Measurements from ENCODE around the gene ASS1. TPM values are rescaled to one million over a fixed set of nuclear protein-coding genes. Genes with fewer than 3 reads are reported as not detected.

ASS1 gene
- total RNA-seq, 1 donor from 2014 or later = 3.1 TPM

DNA sequence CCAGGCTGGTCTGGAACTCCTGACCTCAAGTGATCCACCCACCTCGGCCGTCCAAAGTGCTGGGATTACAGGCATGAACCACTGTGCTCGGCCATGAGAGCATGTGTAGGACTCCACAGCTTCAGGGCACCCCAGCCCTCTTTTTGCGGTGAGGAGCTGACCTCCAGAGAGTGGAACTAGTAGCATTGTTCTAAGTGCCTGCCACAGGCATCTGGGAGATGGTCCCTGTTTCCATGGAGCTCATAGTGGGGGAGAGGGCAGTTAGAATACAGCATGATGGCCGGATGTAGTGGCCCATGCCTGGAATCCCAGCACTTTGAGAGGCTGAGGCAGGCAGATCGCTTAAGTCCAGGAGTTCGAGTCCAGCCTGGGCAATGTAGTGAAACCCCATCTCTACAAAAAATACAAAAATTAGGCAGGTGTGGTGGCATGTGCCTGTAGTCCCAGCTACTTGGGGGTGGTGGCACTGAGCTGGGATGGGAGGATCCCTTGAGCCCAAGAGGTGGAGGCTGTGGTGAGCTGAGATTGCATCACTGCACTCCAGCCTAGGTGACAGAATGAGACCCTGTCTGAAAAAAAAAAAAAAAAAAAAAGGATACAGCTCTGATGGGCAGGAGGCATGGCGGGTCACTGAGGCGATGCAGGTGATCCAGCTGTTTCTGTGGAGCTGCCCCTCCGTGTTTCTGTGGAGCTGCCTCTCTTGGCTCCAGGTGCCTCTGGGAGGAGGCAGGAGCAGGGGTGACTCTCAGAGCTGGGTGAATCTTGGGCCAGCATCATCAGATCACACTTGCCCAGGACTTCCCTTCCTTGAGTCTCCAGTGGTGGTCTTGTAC is 4.2 kb downstream of the ASS1 start:
- TF ChIP-seq, protein P1, sequence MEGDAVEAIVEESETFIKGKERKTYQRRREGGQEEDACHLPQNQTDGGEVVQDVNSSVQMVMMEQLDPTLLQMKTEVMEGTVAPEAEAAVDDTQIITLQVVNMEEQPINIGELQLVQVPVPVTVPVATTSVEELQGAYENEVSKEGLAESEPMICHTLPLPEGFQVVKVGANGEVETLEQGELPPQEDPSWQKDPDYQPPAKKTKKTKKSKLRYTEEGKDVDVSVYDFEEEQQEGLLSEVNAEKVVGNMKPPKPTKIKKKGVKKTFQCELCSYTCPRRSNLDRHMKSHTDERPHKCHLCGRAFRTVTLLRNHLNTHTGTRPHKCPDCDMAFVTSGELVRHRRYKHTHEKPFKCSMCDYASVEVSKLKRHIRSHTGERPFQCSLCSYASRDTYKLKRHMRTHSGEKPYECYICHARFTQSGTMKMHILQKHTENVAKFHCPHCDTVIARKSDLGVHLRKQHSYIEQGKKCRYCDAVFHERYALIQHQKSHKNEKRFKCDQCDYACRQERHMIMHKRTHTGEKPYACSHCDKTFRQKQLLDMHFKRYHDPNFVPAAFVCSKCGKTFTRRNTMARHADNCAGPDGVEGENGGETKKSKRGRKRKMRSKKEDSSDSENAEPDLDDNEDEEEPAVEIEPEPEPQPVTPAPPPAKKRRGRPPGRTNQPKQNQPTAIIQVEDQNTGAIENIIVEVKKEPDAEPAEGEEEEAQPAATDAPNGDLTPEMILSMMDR (IDR thresholded peaks at IDR 0.05; ENCODE audit: unreplicated experiment) = no peak
- Mint-ChIP-seq H3K9me3 (ENCODE audit: unreplicated experiment) (no peaks in the 10 kb centered on the region), H3K27ac (ENCODE audit: unreplicated experiment) (no peak overlapping the region), H3K4me1 (ENCODE audit: unreplicated experiment) (peaks cover 6% of the 10 kb centered on the region), H3K36me3 (ENCODE audit: low read depth, unreplicated experiment) (no peaks in the 10 kb centered on the region), H3K4me3 (ENCODE audit: unreplicated experiment) (no peak overlapping the region), H3K27me3 (ENCODE audit: unreplicated experiment) (no peaks in the 10 kb centered on the region)
- no peak for DNase-seq (ENCODE audit: low spot score)

DNA sequence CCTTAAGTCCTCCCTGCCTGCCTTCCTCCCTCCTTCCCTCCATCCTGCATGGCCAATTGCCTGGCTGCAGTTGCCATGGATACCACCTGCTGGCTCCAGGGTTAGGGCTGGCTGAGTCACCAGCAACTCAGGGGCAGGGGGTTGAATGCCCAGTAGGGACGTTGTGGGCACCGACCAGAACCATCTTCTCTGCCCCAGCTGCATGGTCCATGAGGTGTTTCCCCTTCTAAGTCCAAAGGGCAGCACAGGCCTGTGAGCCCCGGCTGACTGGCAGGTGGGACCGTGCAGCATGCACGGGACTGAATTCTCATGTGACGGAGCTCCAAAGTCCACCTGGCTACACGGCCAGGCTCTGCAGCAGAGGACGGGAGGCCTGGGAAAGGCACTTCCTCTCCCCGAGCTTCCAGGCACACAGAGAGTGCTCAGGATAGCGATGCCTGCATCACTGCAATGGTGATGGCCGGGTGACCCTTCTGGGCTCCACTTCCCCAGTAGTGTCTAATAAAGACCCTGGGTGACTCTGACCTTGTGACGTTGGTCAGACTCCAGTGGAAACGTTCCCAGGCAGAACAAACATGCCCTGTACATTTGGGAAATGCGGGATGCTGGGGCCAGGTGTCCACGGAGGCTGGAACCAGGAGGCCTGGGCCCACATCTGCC is 5.7 kb downstream of the ASS1 start:
- no peak overlapping the region for H3K4me3 Mint-ChIP-seq (ENCODE audit: unreplicated experiment)
- TF ChIP-seq, protein P1 (IDR thresholded peaks at IDR 0.05; ENCODE audit: unreplicated experiment) = no peak
- DNase-seq (ENCODE audit: low spot score) = no peak
- no peaks in the 10 kb centered on the region for H3K9me3 Mint-ChIP-seq (ENCODE audit: unreplicated experiment)
- no peak overlapping the region for H3K27ac Mint-ChIP-seq (ENCODE audit: unreplicated experiment)
- H3K27me3 Mint-ChIP-seq (ENCODE audit: unreplicated experiment) = no peaks in the 10 kb centered on the region
- no peaks in the 10 kb centered on the region for H3K36me3 Mint-ChIP-seq (ENCODE audit: low read depth, unreplicated experiment)
- H3K4me1 Mint-ChIP-seq (ENCODE audit: unreplicated experiment) = peaks cover 6% of the 10 kb centered on the region

DNA sequence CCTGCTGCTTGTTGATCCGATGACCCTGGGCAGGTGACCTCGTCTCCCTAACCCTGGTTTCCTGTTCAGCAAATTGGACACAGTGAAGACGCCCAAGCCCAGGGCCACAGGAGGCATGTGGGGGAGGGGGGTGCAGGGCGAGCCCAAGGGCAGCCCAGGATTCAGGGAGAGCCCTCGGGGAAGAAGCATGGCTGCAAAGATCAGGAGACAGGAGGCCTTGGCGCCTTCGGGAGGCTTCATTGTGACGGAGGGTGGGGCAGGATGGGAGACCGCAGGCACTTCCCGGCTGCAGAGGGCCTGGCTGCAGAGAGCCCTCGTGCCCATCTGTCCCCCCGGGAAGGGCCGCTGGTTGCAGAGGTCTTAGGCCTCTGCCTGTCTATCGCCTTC is 6.2 kb downstream of the ASS1 start:
- Mint-ChIP-seq H3K4me1 (ENCODE audit: unreplicated experiment) (peaks cover 1% of the 10 kb centered on the region), H3K27me3 (ENCODE audit: unreplicated experiment) (no peaks in the 10 kb centered on the region), H3K4me3 (ENCODE audit: unreplicated experiment) (no peak overlapping the region), H3K36me3 (ENCODE audit: low read depth, unreplicated experiment) (no peaks in the 10 kb centered on the region), H3K27ac (ENCODE audit: unreplicated experiment) (no peak overlapping the region), H3K9me3 (ENCODE audit: unreplicated experiment) (no peaks in the 10 kb centered on the region)
- TF ChIP-seq, protein P1 (IDR thresholded peaks at IDR 0.05; ENCODE audit: unreplicated experiment) = no peak
- DNase-seq (ENCODE audit: low spot score) = no peak

DNA sequence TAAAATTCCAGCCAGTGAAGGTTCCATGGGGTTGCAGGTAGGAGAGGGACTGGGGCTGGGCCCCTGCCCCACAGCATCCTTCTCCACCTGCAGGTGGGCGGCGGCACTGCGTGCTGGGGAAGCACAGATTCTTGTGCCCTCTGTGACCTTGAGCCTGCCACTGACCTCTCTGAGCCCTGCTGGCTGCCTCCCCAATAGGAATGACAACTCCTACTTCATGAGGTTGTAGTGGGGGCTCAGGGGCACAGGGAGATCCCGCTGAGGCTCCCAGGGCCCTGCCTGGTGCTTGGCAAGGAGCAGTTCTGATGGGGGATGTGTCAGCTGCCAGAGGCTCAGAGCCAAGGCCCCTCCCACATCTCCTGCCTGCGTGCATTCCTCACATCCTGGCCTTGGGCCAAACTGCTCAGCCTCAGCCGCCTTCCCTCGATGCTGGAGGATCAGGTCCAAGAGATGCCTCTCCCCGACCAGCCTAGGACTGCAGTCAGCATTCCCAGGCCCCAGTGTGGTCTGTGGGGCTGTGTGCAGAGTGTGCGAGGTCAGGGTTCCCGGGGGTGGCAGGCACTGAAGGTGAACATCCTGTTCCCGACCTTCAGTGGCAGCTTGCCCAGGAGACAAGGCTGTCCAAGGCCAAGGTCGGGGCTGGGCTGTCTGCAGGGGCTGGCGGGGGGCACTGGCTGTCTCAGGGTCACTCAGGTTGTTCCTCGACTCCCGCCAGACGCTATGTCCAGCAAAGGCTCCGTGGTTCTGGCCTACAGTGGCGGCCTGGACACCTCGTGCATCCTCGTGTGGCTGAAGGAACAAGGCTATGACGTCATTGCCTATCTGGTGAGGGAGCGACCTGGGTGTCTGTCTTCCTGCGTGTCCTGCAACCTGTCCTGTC is 7.0 kb downstream of the ASS1 start:
- no peaks in the 10 kb centered on the region for H3K4me1 Mint-ChIP-seq (ENCODE audit: unreplicated experiment)
- no peak overlapping the region for H3K27ac Mint-ChIP-seq (ENCODE audit: unreplicated experiment)
- no peak overlapping the region for H3K4me3 Mint-ChIP-seq (ENCODE audit: unreplicated experiment)
- no peaks in the 10 kb centered on the region for H3K9me3 Mint-ChIP-seq (ENCODE audit: unreplicated experiment)
- H3K36me3 Mint-ChIP-seq (ENCODE audit: low read depth, unreplicated experiment) = no peaks in the 10 kb centered on the region
- TF ChIP-seq, protein P1 (IDR thresholded peaks at IDR 0.05; ENCODE audit: unreplicated experiment) = peak; percentile 70
- H3K27me3 Mint-ChIP-seq (ENCODE audit: unreplicated experiment) = no peaks in the 10 kb centered on the region
- peak; percentile 48 for DNase-seq (ENCODE audit: low spot score)
